Measurements from ENCODE around the gene FHOD3.

Gene FHOD3

DNA sequence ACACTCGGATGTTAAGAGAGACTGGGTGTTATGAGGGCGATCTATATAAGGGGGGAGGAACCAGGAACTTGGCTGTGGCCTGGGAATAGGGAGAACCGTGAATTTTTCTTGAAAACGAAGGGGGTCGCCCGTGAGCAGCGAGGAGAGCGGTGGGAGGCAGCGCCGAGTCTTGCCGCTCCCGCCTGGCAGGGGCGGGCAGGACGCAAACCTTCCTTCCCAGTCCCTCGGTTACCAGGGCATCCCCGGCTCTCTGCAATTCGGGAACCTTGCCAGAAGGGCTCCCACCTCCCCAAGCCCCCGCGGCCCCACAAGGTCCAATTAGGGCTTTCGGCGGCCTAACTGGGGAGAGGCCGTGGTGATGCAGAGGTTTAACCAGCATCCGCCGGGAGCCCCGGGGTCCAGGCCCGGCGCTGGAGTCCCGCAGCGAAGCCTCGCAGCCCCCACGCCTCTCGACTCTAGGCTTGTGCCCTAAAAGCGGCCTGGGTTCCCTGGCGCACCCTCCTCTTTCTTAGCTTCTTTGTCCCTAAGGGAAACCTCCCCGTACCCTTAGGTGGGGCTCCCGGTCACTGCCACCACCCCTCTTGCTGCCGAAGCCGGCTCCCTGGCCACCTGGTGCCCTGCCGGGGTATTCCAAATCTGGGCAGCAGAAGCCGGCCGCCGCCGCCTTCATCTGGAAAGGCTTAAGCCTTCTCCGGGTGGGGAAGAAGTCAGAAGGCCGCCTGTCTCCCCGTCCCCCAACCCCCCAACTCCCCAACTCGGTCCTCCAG, 680 bp upstream of the FHOD3 start (continued):
- TF ChIP-seq GFI1B (tag by site-specific recombination; IDR thresholded peaks at IDR 0.05) = no peak
- no peak for TF ChIP-seq REST (tag by site-specific recombination; IDR thresholded peaks at IDR 0.05)
- TF ChIP-seq ZNF473 (tag by site-specific recombination; IDR thresholded peaks at IDR 0.05) = no peak
- no peak for TF ChIP-seq ZNF175 (tag by site-specific recombination; IDR thresholded peaks at IDR 0.05)
- no peak for TF ChIP-seq SP7 (tag by site-specific recombination; IDR thresholded peaks at IDR 0.05)
- no peak for TF ChIP-seq ZNF221 (tag by site-specific recombination; IDR thresholded peaks at IDR 0.05; ENCODE audit: borderline replicate concordance)
- TF ChIP-seq ZNF621 (tag by site-specific recombination; IDR thresholded peaks at IDR 0.05) = no peak
- no peak for TF ChIP-seq PBX3 (CRISPR knock-in tag; IDR thresholded peaks at IDR 0.05)
- TF ChIP-seq ZNF433 (tag by site-specific recombination; IDR thresholded peaks at IDR 0.05; ENCODE audit: low read depth) = no peak
- TF ChIP-seq ZNF548 (tag by site-specific recombination; IDR thresholded peaks at IDR 0.05) = no peak
- no peak for TF ChIP-seq SCRT1 (tag by site-specific recombination; IDR thresholded peaks at IDR 0.05; ENCODE audit: borderline replicate concordance)
- no peak for TF ChIP-seq ZNF10 (tag by site-specific recombination; IDR thresholded peaks at IDR 0.05)
- TF ChIP-seq, protein P1, sequence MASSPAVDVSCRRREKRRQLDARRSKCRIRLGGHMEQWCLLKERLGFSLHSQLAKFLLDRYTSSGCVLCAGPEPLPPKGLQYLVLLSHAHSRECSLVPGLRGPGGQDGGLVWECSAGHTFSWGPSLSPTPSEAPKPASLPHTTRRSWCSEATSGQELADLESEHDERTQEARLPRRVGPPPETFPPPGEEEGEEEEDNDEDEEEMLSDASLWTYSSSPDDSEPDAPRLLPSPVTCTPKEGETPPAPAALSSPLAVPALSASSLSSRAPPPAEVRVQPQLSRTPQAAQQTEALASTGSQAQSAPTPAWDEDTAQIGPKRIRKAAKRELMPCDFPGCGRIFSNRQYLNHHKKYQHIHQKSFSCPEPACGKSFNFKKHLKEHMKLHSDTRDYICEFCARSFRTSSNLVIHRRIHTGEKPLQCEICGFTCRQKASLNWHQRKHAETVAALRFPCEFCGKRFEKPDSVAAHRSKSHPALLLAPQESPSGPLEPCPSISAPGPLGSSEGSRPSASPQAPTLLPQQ (tag by site-specific recombination; IDR thresholded peaks at IDR 0.05) = no peak; the same call in 1 of the 2 replicates
- no peak for TF ChIP-seq ZNF510 (tag by site-specific recombination; IDR thresholded peaks at IDR 0.05; ENCODE audit: insufficient replicate concordance)
- no peak for TF ChIP-seq ZNF555 (tag by site-specific recombination; conservative IDR thresholded peaks at IDR 0.05)
- TF ChIP-seq ZNF311 (tag by site-specific recombination; IDR thresholded peaks at IDR 0.05; ENCODE audit: borderline replicate concordance) = no peak
- no peak for TF ChIP-seq ZNF585B (tag by site-specific recombination; IDR thresholded peaks at IDR 0.05)
- no peak for TF ChIP-seq ZNF514 (tag by site-specific recombination; IDR thresholded peaks at IDR 0.05)
- TF ChIP-seq WT1 (tag by site-specific recombination; IDR thresholded peaks at IDR 0.05) = no peak
- TF ChIP-seq, protein P2, sequence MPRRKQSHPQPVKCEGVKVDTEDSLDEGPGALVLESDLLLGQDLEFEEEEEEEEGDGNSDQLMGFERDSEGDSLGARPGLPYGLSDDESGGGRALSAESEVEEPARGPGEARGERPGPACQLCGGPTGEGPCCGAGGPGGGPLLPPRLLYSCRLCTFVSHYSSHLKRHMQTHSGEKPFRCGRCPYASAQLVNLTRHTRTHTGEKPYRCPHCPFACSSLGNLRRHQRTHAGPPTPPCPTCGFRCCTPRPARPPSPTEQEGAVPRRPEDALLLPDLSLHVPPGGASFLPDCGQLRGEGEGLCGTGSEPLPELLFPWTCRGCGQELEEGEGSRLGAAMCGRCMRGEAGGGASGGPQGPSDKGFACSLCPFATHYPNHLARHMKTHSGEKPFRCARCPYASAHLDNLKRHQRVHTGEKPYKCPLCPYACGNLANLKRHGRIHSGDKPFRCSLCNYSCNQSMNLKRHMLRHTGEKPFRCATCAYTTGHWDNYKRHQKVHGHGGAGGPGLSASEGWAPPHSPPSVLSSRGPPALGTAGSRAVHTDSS (tag by site-specific recombination; IDR thresholded peaks at IDR 0.05) = no peak
- TF ChIP-seq MYNN (tag by site-specific recombination; IDR thresholded peaks at IDR 0.05; ENCODE audit: borderline replicate concordance) = no peak
- no peak for TF ChIP-seq ZNF155 (tag by site-specific recombination; IDR thresholded peaks at IDR 0.05)
- TF ChIP-seq ZBTB11 (tag by site-specific recombination; conservative IDR thresholded peaks at IDR 0.05; ENCODE audit: low read depth) = no peak
- TF ChIP-seq HIC1 (tag by site-specific recombination; IDR thresholded peaks at IDR 0.05) = no peak
- no peak for TF ChIP-seq ZNF184 (tag by site-specific recombination; IDR thresholded peaks at IDR 0.05)
- no peak for TF ChIP-seq KLF1 (tag by site-specific recombination; IDR thresholded peaks at IDR 0.05)
- no peak for TF ChIP-seq HOXD13 (CRISPR knock-in tag; IDR thresholded peaks at IDR 0.05; ENCODE audit: borderline replicate concordance)
